ENCODE measurements around the gene RAP2A.

Gene RAP2A

DNA sequence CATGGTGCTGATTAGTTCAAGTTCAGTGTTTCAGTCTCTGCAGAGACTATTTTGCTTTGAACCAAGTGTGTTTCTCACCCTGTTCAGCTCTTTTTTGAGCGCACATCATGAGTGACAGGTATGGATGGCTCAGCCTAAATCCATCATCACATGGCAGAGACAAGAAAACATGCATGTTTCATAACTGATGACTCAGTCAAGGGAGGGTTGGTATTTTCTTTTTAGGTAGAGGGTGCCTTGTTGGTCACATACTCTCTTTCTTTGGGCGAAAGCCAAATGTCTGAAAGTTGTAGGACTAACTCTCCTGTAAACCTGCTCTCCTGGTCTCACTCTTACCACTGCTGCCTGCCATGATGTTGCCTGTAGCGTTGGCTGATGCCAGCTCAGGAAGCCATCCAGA is 48.1 kb upstream of the RAP2A start:
- TF ChIP-seq, protein P1, sequence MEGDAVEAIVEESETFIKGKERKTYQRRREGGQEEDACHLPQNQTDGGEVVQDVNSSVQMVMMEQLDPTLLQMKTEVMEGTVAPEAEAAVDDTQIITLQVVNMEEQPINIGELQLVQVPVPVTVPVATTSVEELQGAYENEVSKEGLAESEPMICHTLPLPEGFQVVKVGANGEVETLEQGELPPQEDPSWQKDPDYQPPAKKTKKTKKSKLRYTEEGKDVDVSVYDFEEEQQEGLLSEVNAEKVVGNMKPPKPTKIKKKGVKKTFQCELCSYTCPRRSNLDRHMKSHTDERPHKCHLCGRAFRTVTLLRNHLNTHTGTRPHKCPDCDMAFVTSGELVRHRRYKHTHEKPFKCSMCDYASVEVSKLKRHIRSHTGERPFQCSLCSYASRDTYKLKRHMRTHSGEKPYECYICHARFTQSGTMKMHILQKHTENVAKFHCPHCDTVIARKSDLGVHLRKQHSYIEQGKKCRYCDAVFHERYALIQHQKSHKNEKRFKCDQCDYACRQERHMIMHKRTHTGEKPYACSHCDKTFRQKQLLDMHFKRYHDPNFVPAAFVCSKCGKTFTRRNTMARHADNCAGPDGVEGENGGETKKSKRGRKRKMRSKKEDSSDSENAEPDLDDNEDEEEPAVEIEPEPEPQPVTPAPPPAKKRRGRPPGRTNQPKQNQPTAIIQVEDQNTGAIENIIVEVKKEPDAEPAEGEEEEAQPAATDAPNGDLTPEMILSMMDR (IDR thresholded peaks at IDR 0.05; ENCODE audit: low read length) = no peak
- TF ChIP-seq EZH2 (IDR thresholded peaks at IDR 0.05; ENCODE audit: borderline replicate concordance, low read length) = no peak
- H3K4me2 ChIP-seq (ENCODE audit: low read length) = no peak overlapping the region
- H3K27me3 ChIP-seq (ENCODE audit: insufficient read depth, low read length) = no peaks in the 10 kb centered on the region
- no peaks in the 10 kb centered on the region for H3K9me3 ChIP-seq (ENCODE audit: low read length)
- H3K4me3 ChIP-seq (ENCODE audit: low read depth, low read length, poor library complexity, severe bottlenecking) = no peak overlapping the region
- no peaks in the 10 kb centered on the region for H3F3A ChIP-seq (ENCODE audit: insufficient read depth, low read length)
- no peaks in the 10 kb centered on the region for H3K36me3 ChIP-seq (ENCODE audit: insufficient read depth, low read length)
- H3K4me1 ChIP-seq (ENCODE audit: insufficient read depth, low read length, severe bottlenecking) = no peaks in the 10 kb centered on the region
- no peaks in the 10 kb centered on the region for H4K20me1 ChIP-seq (ENCODE audit: insufficient read depth, low read length)
- H3K9me2 ChIP-seq (ENCODE audit: low read depth, low read length) = no peaks in the 10 kb centered on the region
- no peak overlapping the region for H3K9ac ChIP-seq (ENCODE audit: low read length)
- H3K79me2 ChIP-seq (ENCODE audit: insufficient read depth, low read length) = no peaks in the 10 kb centered on the region
- H2AFZ ChIP-seq (ENCODE audit: low read length) = no peak overlapping the region
- H3K27ac ChIP-seq (ENCODE audit: low read depth, low read length, poor library complexity, severe bottlenecking) = no peak overlapping the region

DNA sequence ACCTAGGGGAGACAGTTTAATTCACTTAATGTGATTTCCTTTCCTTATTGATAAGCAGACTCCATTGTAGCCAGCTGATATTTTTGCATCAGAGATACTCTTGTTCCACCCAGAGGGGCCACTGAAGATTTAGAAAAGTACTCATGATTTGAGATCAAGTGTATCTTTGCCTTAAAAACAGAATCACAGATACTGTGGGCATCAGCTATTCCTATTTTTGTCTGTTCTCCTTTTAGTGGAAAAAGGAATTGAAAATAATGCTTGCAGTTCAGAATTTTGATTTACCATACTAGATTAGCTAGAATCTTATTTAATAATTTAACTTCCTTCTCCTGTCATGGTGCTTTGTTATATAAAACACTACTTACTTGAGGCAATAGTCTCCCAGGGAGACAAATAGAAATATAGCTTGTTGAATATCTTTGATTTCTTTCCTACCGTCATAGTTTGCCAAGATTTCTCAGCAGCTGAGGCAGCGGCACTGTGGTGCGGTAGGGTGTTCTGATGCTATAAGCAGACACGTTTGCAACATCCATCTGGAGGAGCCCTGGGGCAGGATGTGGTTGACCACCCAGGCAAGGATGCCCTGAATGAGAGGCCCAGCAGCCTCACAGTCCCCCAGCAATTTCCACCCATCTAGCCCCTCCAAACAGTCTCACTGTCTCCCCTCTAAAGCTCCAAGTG is 47.0 kb upstream of the RAP2A start:
- TF ChIP-seq, protein P1 (IDR thresholded peaks at IDR 0.05; ENCODE audit: low read length) = no peak
- TF ChIP-seq EZH2 (IDR thresholded peaks at IDR 0.05; ENCODE audit: borderline replicate concordance, low read length) = no peak
- Histone ChIP-seq H3K9ac (ENCODE audit: low read length) (no peak overlapping the region), H4K20me1 (ENCODE audit: insufficient read depth, low read length) (no peaks in the 10 kb centered on the region), H3K4me3 (ENCODE audit: low read depth, low read length, poor library complexity, severe bottlenecking) (no peak overlapping the region), H3K9me2 (ENCODE audit: low read depth, low read length) (no peaks in the 10 kb centered on the region), H3K27me3 (ENCODE audit: insufficient read depth, low read length) (no peaks in the 10 kb centered on the region), H3K9me3 (ENCODE audit: low read length) (no peaks in the 10 kb centered on the region), H3K79me2 (ENCODE audit: insufficient read depth, low read length) (no peaks in the 10 kb centered on the region), H2AFZ (ENCODE audit: low read length) (no peak overlapping the region), H3K4me2 (ENCODE audit: low read length) (no peak overlapping the region), H3F3A (ENCODE audit: insufficient read depth, low read length) (no peaks in the 10 kb centered on the region), H3K27ac (ENCODE audit: low read depth, low read length, poor library complexity, severe bottlenecking) (no peak overlapping the region), H3K36me3 (ENCODE audit: insufficient read depth, low read length) (peaks cover 8% of the 10 kb centered on the region; the same call in 1 of the 2 replicates), H3K4me1 (ENCODE audit: insufficient read depth, low read length, severe bottlenecking) (no peaks in the 10 kb centered on the region)

DNA sequence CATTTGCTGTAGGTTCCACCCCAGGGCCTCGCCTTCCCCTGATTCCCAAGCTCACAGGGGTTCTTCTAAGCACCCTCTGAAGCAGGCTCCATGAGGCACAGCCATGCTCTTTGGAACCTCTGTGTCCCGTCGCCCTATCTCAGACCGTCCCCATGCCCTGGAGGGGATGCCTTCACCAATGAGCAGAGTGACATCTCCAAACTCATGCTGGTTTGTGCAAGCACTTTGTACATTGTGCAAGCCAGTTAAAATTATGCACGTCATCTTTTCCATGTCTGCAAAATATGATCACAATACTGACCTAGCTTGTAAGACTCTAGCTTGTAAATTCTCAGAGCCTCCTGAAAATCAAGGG is 46.5 kb upstream of the RAP2A start:
- Histone ChIP-seq H3K36me3 (ENCODE audit: insufficient read depth, low read length) (peaks cover 10% of the 10 kb centered on the region; the same call in 1 of the 2 replicates), H4K20me1 (ENCODE audit: insufficient read depth, low read length) (no peaks in the 10 kb centered on the region), H3K27me3 (ENCODE audit: insufficient read depth, low read length) (no peaks in the 10 kb centered on the region), H3K27ac (ENCODE audit: low read depth, low read length, poor library complexity, severe bottlenecking) (no peak overlapping the region), H3K9me3 (ENCODE audit: low read length) (no peaks in the 10 kb centered on the region), H3K4me1 (ENCODE audit: insufficient read depth, low read length, severe bottlenecking) (no peaks in the 10 kb centered on the region), H3K9ac (ENCODE audit: low read length) (no peak overlapping the region), H3K79me2 (ENCODE audit: insufficient read depth, low read length) (no peaks in the 10 kb centered on the region), H2AFZ (ENCODE audit: low read length) (no peak overlapping the region), H3K4me3 (ENCODE audit: low read depth, low read length, poor library complexity, severe bottlenecking) (no peak overlapping the region), H3K9me2 (ENCODE audit: low read depth, low read length) (no peaks in the 10 kb centered on the region), H3F3A (ENCODE audit: insufficient read depth, low read length) (no peaks in the 10 kb centered on the region), H3K4me2 (ENCODE audit: low read length) (no peak overlapping the region)
- TF ChIP-seq, protein P1 (IDR thresholded peaks at IDR 0.05; ENCODE audit: low read length) = no peak
- TF ChIP-seq EZH2 (IDR thresholded peaks at IDR 0.05; ENCODE audit: borderline replicate concordance, low read length) = no peak
